ENCODE data around the gene QSOX1.
"Not testable (repeated sequence)": the region's sequence is repeated elsewhere in the genome, so short reads cannot be mapped to it uniquely, and the experiment has no call there.

Gene QSOX1

DNA sequence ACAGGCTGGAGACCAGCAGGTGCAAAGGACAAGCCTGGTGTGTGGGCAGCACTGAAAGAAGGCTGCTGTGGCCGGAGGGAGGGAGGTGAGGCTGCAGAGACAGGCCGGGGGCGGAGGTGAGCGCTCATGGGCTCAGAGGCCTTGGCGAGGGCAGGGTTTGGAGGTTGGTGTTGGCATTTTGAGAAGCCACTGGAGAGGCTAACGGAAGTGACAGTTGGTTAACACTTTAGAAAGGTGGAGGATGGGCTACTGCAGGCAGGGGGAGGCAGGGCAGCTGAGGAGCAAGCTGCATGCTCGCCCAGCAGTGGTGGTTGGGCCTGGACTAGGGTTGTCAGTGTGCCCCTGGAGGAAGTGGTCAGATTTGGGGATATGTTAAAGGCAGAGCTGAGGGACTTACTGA is 37.5 kb downstream of the QSOX1 start:
- DNase-seq = no peak

DNA sequence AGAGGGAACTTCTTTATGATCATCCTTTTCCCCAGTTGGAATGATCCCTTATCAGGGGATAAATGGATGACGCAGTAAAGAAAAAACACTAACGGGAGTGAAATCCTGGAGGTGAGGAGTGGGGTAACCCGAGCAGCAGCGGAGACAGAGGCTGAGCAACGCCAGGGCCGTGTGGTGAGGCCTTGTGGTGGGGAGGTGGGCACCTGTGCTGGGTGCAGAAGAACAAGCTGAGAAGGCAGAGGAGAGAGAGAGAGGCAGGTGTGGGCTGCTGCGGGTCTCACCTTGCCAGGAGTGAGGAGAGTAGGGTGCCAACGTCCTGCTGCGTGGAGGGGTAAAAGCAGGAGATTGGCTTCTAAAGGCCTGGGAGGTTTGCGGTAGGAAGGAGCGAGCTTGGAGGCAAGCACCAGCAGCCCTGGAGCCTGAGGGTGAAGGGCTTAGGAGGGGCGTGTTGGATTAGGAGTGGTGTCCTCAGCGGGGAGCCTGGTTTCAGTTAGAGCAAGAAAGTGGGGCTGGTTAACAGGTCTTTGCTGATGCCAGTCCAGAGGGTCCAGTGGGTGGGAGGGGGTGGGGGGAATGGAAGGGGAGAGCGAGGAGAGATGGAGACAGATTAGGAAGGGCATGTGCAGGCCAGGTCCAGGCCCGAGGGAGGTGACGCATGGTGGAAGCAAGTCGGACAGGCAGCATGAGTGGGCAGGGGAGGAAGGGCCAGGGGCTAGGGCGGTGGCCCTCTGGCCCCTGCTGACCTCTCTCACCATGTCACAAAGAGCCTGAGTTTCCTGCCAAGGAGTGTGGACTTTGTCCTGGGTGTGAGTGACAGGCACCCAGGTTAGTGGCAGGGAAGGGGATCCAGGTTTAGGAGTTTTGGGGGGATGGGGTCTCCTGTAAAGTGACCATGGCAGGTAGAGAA is 38.7 kb downstream of the QSOX1 start:
- DNase-seq = no peak

DNA sequence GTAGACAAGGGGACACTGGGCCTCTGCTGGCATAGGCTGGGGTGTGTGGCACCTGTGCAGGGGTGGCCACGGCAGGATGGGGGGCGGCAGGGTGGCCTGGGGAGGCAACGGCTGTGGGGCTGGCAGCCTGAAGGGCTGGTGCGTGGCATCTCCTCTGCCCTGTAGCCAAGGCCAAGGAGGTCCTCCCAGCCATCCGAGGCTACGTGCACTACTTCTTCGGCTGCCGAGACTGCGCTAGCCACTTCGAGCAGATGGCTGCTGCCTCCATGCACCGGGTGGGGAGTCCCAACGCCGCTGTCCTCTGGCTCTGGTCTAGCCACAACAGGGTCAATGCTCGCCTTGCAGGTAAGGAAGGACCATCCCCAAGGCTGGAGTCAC is 39.4 kb downstream of the QSOX1 start:
- DNase-seq = no peak

DNA sequence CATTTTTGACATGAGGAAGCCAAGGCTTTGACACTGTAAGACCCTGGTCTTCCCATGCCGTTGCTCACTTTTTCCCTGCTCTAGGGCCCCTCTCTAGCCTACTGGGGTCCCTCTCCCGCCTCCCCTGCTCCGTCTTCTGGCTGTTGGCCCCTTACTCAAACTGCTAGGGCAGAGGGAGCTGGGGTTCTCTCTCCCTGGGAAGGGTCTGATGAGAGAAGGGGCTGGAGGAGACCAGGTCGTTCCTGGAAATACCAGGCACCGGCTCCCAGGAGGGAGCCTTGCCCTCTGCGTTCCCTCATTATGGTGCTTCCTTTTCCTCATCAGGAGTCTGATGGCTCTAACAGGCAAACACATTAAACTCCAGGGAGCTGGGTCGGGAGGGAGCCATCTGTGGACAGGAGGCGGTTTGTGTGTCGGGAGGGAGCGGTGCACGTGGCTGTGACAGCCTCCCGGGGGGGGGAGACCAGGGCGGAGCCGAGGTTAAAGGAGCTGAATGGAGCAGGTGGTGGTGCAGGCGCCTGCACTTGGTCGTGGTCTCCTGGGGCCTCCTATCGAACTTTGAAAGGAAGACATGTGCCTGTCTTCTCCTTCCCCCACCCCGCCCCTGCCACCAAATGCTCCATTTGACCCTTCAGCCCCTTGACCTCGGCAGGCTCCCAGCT is 40.0 kb downstream of the QSOX1 start:
- no peak for DNase-seq

DNA sequence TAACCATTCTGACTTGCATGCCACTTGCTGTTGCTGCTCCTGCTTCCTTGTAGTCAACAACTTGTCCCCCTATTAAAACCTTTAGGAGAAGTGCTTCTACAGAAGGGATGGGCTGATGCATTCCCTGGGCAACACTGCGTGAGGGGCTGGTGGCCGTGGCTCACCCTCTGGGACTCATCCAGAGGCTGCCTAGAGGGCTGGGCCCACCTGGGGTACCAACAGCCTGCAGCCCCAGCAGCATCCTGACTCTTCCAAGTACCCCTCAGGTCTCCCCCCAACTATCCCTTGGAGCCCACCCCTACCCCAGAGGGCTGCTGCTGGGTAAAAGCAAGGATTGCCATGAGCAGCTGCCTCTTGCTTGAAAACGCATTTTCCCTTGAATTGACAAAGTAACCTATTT is 40.7 kb downstream of the QSOX1 start:
- DNase-seq = no peak

DNA sequence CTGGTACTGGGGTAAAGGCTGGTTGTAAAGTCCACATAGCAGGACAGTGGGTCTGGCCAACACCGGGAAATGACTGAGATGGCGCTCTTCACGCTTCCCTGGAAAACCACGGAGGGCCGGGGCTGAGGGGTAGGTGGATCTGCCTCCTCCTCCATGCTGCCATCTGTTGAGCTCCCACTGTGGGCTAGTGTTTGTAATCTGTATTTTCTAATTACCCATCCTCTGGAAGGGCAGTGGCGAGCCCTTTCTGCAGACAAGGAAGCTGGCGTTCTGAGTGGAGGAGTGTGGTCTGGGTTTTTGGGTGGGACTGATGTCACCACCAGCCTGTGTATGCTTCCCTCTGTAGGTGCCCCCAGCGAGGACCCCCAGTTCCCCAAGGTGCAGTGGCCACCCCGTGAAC is 41.2 kb downstream of the QSOX1 start:
- DNase-seq = no peak

DNA sequence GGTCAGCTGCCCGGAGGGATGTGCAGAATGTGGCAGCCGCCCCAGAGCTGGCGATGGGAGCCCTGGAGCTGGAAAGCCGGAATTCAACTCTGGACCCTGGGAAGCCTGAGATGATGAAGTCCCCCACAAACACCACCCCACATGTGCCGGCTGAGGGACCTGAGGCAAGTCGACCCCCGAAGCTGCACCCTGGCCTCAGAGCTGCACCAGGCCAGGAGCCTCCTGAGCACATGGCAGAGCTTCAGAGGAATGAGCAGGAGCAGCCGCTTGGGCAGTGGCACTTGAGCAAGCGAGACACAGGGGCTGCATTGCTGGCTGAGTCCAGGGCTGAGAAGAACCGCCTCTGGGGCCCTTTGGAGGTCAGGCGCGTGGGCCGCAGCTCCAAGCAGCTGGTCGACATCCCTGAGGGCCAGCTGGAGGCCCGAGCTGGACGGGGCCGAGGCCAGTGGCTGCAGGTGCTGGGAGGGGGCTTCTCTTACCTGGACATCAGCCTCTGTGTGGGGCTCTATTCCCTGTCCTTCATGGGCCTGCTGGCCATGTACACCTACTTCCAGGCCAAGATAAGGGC is 41.9 kb downstream of the QSOX1 start:
- no peak for DNase-seq

DNA sequence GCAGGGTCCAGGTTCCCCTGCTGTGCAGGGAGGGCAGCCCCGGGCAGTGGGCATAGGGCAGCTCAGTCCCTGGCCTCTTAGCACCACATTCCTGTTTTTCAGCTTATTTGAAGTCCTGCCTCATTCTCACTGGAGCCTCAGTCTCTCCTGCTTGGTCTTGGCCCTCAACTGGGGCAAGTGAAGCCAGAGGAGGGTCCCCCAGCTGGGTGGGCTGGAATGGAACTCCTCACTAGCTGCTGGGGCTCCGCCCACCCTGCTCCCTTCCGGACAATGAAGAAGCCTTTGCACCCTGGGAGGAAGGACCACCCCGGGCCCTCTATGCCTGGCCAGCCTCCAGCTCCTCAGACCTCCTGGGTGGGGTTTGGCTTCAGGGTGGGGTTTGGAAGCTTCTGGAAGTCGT is 42.6 kb downstream of the QSOX1 start:
- DNase-seq = no peak

DNA sequence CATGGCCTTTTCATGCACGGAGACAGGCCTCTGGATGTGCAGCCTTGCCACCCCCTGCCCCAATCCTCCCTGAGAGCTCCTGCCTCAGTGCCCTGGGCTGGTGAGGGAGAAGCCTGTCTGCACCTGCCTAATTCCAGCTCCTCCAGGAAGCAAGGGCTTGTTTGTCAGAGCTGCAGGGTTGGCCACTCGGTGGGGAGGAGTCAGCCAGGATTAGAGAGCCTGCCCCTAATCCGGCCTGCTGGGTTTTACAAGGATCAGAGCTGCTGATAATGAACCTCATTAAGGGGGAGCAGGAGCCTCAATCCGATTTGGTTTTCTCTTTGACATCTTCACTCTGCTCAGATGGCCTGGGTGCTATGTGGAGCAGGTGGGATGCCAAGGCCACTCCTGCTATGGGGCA is 43.5 kb downstream of the QSOX1 start:
- DNase-seq = no peak

DNA sequence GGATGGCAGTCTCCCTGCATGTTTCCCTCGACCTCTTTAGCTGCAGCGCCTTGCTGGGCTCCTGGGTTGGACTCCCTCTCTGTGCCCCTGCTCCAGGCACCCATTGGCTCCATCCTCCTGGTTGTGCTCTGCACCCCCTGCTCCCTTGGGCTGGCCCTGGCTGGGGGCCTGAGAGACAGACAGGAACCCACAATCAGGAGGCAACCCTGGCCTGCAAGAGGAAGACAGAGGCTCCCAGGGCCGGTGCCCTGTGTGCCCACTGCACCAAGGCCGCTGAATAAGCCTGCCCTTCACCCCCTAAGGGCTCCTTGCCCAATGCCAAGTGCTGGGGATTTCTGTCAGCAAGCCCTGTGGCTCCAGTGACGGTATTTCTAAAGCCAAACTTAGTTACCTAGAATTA is 43.9 kb downstream of the QSOX1 start:
- DNase-seq = no peak

DNA sequence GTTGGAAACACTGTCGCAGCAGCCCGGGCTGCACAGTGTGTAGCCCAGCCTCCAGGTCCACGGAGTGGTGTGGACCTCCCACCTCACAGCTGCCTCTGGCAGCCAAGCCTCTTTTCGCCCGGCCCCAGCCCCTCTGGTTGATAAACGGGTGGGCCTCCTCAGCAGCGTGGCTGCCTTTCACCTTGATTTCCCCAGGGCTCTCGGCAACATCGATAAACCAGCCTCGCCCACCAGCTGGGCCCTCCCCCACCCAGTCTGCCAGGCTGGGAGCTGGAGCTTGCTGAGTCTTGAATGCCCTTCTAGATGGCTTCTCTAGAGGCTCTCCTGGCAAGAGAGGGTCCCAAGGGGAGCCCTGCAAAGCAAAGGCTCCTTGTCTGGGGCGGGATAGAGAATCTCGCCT is 44.3 kb downstream of the QSOX1 start:
- no peak for DNase-seq

DNA sequence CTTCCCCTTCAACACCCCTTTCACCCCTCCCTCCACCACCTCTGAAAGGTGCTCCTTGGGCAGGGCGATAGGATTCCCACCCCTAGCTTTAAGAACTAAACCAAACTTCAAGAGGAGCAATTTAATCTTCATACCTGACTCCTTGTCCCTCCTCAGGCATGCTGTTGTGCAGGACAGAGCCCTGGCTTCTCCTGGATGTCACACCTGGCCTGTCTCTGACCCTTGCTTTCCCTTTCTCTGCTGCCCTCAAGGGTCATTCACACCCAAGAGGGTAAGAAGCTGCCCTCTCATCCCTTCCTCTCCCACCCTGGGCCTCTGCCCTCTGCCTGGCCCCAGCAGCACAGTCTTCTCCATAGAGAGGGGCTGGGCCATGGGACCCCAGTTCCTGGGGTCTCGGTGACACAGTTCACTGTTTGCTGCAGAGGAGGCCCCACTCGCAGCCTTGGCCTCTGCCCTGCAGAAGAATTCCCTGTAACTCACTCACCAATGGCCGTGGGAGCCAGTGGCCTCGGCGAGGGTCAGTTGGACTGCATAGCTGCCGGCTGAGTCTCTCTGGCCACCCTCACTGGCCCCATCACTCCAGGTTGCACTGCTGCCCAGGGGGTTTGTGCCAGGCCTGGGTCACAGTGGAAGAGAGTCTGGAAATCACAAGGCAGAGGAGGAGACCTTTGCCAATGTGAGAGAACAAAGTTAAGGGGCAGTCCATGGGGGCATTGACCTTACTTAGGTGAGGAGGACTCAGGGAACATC is 47.0 kb downstream of the QSOX1 start:
- no peak for DNase-seq

DNA sequence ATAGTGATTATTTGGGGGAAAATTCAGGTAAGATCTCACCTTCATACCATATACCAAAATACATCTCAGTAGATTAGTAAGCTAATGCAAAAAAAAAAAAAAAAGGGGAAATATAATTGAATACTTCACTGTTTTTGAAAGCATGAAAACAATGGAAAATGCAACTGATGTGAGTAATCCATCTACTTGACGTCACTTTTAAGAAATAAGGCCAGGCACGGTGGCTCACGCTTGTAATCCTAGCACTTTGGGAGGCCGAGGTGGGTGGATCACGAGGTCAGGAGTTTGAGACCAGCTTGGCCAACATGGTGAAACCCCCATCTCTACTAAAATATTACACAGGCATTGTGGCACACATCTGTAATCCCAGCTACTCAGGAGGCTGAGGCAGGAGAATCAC is 47.9 kb downstream of the QSOX1 start:
- not testable (repeated sequence) for DNase-seq

DNA sequence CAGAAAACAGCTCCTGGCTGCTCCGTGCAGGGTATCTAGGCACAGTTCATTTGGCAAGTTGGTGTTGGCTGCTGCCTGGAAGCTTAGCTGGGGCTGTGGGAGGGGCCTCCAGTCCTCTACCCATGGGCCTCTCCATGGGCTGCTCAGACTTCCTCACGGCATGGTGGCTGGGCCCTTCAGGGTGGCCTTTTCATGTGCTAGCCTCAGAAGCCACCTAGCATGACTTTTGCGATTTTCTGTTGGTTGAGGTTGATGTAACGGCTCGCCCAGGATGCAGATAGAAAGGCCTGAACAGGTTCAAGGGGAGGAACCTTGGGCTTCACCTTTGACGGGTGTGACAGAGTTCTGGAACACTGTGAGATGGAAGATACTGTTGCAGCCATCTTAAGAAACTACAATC is 49.6 kb downstream of the QSOX1 start:
- DNase-seq = no peak

DNA sequence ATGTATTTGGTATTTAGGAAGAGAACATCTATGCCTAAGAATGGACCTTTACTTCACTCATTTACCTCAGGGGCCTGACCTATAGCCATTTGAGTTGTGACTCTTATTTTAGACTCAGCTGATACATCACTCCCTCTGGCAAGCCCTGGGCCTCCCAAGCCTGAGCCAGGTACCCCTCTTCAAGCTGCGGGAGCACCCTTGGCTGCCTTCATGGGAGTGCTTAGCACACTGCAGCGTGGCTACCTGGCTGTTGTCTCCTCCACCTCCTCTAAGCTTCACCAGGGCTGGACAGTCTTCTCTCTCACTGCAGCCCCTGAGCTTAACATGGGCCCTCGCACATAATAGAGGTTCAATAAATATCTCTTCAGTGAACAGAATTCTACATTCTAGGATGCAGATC is 51.9 kb downstream of the QSOX1 start:
- DNase-seq = no peak

DNA sequence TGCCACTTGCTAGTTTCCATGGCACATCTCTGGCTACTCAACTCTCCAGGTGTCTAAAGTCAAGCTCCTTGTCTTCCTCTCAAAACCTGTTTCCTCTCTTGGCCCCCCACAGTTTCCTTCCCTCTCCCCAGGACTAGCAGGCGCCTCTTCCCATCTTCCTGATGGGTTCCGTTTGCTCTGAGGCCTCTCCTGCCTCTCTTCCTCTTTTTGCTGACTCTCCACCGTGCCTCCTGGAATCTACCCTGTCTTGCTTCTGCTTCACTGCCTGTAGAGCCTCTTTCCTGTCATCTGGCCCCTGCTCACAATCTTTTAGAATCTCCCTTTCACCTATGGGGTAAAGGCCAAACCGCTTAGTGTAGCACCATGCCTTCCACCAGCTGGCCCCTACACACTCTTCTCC is 53.6 kb downstream of the QSOX1 start:
- DNase-seq = no peak

DNA sequence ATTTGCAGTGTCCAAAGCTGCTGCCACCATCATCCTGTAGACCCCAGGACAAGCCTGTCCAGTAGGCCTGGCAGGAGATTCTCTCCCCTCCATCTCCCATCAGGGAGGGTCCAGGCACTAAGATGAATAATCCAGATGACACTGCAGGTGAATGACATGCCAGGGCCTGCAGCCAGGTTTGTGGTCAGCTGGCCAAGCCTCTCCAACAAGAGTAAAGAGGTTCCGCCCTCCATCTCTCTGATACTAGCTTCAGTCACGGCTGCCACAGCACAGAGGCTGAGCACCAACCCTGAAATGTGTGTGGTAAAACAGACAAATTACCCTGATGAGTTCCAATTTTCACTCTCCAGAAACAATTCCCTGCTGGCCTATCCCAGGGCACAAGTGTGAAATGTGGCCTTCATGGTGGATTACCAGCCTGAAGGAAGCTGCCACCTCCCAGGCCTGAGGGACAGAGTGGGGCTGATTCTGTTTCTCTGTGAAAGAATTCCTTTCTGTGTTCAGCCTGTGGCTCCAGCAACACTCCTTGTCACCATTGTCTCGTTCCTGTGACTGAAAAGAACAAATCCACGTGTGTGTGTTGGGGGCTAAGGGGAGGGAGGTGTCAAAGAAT is 55.4 kb downstream of the QSOX1 start:
- DNase-seq = no peak

DNA sequence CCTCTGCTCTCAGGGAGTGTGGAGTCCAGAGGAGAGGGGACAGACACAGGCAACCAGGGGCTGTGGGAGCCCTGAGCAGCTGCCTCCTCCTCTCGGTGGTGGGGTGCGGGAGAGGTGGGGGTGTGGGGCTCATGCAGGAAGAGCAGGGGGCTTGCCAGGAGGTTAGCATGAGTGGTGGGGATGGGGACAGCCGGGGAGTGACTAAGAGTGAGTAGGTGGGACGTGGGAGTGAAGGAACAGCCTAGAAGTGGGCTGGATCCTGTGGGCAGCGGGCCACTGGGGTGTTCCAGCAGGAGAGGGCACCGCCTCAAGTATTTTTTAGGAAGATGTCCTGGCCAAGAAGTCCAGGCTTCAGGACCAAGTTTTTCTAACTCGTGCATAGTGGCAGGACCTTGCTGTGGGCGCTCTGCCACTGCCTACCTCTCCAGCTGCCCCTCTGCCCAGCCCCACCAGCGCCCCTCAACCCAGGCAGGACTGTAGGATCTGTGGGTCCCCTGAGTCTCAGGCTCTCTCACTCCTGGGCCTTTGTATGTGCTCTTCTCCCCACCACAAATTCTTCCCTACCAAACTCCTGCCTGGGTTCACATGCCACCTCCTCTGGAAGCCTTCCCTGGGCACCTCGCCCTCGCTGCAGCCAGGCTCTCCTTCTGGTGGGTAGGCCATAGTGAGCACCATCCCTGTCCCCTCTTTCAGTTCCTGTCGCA is 56.6 kb downstream of the QSOX1 start:
- no peak for DNase-seq

DNA sequence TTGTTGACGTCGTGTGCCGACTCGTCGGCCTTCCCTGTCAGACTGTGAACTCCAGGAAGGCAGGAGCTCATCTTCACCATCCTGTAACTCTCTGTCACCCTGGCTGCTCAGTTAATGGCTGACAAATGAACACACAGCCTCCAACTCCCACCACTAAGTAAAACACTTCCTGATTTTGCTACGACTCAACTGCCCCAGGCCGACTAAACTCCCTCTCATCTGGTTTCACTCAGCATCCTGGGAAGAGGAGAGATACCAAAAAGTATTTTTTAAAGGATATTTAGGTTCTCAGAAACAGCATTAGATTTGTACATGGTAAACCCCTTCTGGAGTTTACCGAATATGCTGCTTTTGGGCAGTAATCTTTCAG is 57.2 kb downstream of the QSOX1 start:
- DNase-seq = no peak

DNA sequence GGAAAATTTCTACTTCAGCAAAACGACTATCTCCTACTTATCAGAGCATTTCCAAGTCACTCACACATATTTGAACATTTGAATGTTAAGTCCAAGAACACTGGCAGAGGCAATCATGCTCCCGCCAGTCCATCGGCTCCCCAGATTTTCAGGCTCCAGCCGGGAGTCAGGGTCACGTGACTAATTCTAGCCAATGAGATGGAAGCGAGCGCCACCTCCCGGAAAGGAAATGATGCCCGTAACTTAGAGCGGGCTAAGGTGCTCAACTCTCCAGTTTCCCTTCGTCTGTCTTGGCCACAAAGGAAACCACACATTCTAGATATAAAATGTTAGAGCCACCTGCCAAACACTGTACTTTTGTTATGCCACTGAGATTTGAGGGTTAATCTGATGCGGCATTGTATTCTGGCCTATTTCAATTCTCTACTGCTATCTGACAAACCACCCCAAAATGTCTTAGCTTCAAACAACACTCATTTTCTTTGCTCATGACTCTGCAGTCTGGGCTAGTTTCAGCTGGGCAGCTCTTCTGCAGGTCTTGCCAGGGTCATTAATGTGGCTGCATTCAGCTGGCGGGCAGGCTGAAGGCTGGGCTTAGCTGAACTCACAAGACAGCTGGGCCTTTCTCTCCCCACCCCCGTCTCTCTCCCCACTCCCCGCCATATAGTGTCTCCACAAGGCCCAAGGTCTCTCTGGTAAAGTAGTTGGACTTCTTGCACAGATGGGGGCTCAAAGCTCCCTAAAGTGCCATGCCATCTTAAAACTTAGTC is 58.9 kb downstream of the QSOX1 start:
- DNase-seq = peak in 2 of 6 experiments; percentile 16 to 21

DNA sequence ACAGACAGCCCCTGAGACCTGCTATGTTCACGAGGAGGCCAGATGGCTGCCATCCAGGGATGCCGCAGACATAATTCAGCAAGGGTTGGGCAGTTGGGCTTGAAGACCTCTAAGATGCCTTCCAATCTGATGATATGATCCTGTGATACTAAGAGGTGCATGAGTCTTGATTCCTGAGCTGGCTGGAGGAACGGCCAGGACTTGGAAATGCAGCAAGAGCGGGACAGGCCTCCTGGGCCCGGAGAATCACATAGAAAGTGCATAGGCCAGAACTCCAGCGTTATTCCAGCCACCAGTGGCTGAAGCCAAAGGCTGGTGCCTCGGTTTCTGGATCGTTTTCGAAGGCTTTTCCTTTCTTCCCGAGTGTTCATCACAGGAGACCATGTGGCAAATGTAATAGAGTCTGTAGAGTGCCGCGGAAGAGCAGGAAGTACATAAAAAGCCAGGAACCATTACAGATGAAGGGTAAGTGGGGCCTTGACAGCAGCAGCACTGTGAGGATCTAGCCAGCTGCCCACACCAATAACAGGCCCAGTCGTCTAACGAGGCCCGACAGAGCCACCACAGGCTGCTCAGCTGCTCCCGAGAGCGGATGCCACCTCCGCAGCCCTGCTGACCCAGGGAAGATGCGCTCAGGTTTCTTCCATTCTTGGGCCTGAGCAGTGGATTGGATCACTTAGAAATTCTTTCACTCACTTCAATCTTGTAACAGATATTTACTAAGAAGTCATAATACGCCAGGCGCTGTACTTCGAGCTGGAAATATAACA is 61.4 kb downstream of the QSOX1 start:
- no peak for DNase-seq
